ENCODE data around the gene RNF181.

Gene RNF181

DNA sequence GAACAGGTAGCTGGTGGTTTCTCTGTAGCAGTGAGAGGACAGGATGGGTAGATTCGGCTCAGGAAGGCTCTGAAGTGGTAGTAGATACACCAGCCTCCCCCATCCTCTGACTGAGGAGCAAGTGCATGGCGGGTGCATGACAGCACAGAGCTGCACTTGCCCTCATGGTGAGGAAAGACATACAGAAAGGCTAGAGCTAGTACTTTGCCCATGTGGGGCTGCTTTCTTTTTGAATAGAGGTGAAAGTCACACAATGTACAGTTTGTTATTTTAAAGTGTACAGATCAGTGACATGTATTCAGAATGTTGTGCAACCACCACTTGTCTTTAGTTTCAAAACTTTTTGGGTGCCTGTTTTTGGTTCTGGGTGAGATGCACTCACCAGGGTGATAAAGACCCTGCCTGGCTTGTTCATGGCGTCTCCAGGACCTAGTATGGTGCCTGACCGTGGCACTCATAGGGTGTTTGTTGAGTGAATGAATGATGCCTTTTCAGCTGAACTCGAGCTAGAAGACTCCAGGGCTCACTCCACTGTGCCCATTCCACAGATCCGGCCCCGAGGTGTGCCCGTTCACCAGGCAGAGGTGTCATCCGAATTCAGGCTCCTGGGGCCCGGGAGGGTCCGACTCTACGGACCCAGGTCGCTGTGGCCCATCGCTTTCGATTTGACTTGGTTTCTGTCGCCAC is 11.7 kb upstream of the RNF181 start:
- no peak for DNase-seq (ENCODE audit: low read depth, low spot score)
- TF ChIP-seq CTCF (IDR thresholded peaks at IDR 0.05; ENCODE audit: low read depth, low read length) = no peak
- H3K4me3 ChIP-seq (ENCODE audit: low read depth, low read length) = peak overlapping the region; percentile 51
- in situ Hi-C loops (cut with HindIII; ENCODE audit: low sequenced_read_pairs) = no loop called here

DNA sequence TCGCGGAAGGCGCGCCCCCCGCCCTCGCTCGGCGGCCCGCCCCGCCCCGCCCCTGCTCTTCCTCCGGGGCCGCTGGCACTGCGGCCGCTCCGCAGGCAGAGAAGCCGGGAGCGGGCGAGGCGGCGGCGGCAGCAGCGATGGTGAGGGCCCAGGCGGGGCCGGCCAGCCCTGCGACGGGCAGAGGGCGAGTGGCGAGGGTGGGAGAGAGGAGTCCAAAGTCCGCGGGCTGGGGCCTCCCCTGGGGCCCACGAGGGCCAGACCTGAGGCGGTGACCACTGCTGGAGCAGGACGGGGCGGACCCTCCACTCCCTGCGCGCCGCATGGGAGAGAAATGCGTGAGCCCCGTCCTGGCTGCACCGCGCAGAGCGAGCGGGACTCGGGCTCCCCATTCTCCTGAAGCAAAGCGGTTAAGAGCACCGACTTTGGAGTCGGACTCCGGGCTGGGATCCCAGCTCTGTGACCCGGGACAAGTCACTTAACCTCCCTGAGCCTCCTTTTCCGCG is 11.1 kb upstream of the RNF181 start, which contains the start of gene VAMP5:
TSS of gene VAMP5 (plus strand) at position 78 of the 503 bp plus-strand sequence. CDS start at position 138, 60 bp downstream.
- TF ChIP-seq CTCF (IDR thresholded peaks at IDR 0.05; ENCODE audit: low read depth, low read length) = no peak
- in situ Hi-C loops (cut with HindIII; ENCODE audit: low sequenced_read_pairs) = no loop called here
- H3K4me3 ChIP-seq (ENCODE audit: low read depth, low read length) = peak within 1 kb of the TSS; percentile 51
- DNase-seq (ENCODE audit: low read depth, low spot score) = no peak

GRCh38 chr2:85584857-85585780 is 10.4 kb upstream of the RNF181 start:
- in situ Hi-C loops (cut with HindIII; ENCODE audit: low sequenced_read_pairs) = no loop called here
- H3K4me3 ChIP-seq (ENCODE audit: low read depth, low read length) = peak overlapping the region; percentile 51
- DNase-seq (ENCODE audit: low read depth, low spot score) = peak; percentile 27
- no peak for TF ChIP-seq CTCF (IDR thresholded peaks at IDR 0.05; ENCODE audit: low read depth, low read length)

GRCh38 chr2:85585781-85586105 is 9.8 kb upstream of the RNF181 start:
- in situ Hi-C loops (cut with HindIII; ENCODE audit: low sequenced_read_pairs) = no loop called here
- DNase-seq (ENCODE audit: low read depth, low spot score) = peak; percentile 58
- H3K4me3 ChIP-seq (ENCODE audit: low read depth, low read length) = no peak overlapping the region
- no peak for TF ChIP-seq CTCF (IDR thresholded peaks at IDR 0.05; ENCODE audit: low read depth, low read length)

GRCh38 chr2:85588236-85588635 is 7.3 kb upstream of the RNF181 start:
- DNase-seq (ENCODE audit: low read depth, low spot score) = no peak
- H3K4me3 ChIP-seq (ENCODE audit: low read depth, low read length) = no peak overlapping the region
- in situ Hi-C loops (cut with HindIII; ENCODE audit: low sequenced_read_pairs) = no loop called here
- no peak for TF ChIP-seq CTCF (IDR thresholded peaks at IDR 0.05; ENCODE audit: low read depth, low read length)

GRCh38 chr2:85588645-85589044 is 6.9 kb upstream of the RNF181 start:
- DNase-seq (ENCODE audit: low read depth, low spot score) = no peak
- H3K4me3 ChIP-seq (ENCODE audit: low read depth, low read length) = no peak overlapping the region
- TF ChIP-seq CTCF (IDR thresholded peaks at IDR 0.05; ENCODE audit: low read depth, low read length) = no peak
- in situ Hi-C loops (cut with HindIII; ENCODE audit: low sequenced_read_pairs) = no loop called here
